Measurements from ENCODE around the gene PROS1. TPM values are rescaled to one million over a fixed set of nuclear protein-coding genes. Genes with fewer than 3 reads are reported as not detected.

Gene PROS1
- 25.4 and 26.1 TPM in 2 replicates for total RNA-seq

GRCh38 chr3:93973131-93974126 lies at the start of gene PROS1:
Gene PROS1 (minus strand): TSS chr3:93973896. CDS start chr3:93973749, 147 bp downstream.
- DNase-seq (ENCODE audit: extremely low read depth, low read depth, low spot score), result no peak

GRCh38 chr3:94020293-94020692 lies 46.6 kb upstream of the PROS1 start:
- no peak for DNase-seq (ENCODE audit: extremely low read depth, low read depth, low spot score)

- DNase-seq (ENCODE audit: extremely low read depth, low read depth, low spot score), result no peak
Observed at GRCh38 chr3:94019659-94020058, 46.0 kb upstream of the PROS1 start.

DNA sequence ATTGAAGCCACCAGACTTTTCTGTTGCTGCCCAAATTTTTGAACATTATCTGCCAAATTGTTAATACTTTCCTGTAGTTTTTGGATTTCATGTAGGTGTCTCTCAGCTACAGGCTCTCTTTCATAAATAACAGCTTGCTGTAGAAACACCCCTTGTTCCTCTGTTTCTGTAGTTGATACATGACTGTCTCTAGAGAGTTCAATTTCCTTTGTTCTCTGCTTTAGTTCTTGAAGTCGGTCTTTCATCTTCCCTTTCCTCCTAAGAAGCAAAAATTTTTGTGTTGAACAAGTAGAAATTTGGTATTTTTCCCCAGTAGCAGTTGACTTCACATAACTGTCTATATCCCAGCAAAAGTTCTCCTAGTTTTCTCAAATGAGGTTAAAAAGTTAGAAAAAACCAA lies 41.3 kb upstream of the PROS1 start:
- no peak for DNase-seq (ENCODE audit: extremely low read depth, low read depth, low spot score)

DNA sequence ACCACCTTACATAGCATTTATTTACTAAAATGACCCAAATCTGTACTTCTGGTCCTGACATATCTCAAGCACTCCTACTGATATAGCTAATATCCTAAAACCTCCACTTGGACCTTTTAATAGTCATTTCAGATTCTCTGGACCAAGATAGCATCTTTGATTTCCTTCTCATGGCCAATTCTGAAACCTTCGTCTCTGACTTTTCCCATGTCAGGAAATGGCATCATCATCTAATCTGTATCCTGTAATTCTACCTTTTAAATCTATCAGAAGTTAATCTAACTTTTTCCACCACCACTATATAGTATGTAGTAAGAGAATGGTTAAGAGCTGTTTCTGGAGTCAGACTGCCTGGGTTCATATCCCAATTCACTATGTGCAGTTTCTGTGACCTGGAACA lies 38.5 kb upstream of the PROS1 start:
- DNase-seq (ENCODE audit: extremely low read depth, low read depth, low spot score), result no peak

- DNase-seq (ENCODE audit: extremely low read depth, low read depth, low spot score), result no peak
Observed at GRCh38 chr3:94011233-94011711, 37.6 kb upstream of the PROS1 start.

- no peak for DNase-seq (ENCODE audit: extremely low read depth, low read depth, low spot score)
Observed at GRCh38 chr3:94009608-94010007, 35.9 kb upstream of the PROS1 start.

DNA sequence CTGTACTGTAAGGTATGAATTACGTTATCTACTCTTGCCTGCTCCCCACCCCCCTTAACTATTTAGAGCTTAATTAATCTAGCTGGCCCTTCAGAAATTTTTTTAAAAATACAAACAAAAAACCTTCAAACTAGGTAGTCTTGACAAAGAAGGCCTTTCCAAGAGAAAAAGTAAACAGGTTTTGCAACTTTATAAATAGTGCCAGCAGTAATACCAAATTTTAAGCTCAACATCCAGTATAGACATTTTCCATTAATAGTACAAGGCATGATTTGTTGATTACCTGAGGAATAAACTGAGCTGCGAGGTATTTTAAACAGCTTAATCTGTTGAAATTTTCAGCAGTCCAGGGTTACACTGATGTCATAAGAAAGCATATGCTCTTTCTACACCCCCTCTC lies 34.6 kb upstream of the PROS1 start:
- no peak for DNase-seq (ENCODE audit: extremely low read depth, low read depth, low spot score)

DNA sequence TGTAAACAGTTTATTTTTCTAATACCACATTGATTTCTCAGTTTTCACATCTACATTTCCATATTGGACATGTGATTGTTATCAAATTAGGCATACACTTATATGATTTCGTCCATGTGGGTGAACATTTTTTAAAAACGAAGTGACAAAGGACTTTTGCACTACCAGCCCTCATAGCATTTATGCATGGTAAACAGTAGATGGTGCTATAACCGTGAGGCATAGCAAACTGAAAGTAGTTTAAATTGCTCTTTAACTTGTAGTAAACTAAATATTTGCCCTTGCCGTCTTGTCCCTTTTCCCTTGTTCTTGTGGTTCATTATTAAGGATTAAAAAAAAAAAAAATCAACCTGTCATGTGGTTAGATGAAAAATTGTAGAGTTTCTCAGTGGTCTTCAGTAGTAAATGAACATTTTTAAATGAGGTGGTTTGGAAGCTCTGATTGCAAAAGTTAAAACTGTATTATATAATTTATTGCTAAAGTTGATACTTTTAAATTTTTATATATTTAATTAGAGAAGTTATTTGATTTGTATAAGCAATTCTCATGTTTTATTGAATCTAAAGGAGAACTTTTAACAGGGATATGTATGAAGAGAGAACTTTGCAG lies 30.7 kb upstream of the PROS1 start:
- peak; percentile 55 for DNase-seq (ENCODE audit: extremely low read depth, low read depth, low spot score)

DNA sequence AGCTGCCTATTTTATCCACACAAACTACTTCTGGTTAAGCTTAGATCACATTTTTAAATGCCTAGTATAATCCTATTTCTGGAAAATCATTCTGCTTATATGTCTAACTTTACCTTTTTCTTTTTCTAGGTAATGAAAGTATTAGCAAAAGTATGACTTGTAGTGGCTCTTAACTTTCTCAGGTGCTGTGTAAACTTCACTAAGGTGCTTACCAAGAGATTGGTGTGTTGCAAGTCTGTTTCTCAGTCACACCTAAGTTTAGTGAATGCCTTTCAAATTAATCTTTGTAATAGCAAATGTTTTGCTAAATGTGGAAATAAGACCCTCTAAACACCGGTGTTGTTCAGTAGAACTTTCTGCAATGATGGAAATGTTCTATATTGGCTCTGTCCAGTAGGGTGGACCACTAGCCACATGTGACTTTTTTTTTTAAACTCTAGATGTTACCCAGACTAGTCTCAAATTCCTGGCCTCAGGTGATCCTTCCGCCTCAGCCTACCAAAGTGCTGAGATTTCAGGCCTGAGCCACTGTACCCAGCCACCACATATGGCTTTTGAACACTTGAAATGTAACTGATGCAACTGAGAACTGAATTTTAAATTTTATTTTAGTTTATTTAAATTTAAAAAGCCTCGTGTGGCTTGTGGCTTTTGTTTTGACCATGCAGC lies 28.3 kb upstream of the PROS1 start:
- DNase-seq (ENCODE audit: extremely low read depth, low read depth, low spot score), result no peak

DNA sequence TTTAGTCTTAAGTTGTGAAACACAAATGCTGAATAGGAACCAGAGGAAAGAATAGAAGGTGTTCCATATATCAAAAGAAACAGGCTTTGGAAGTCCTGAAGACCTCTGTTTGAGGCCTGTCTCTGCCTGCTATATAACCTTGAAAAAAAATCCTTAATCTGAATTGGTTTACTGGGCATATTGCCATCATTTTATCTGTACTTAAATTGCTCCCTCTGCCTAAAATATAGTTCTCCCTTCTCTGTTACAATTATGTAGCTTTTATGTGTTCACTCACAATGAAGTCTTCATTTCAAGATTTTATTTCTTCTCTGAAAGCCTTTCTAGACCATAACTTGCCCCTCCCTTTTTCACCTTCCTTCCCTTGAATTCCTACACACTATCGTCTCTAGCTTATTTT lies 27.5 kb upstream of the PROS1 start:
- DNase-seq (ENCODE audit: extremely low read depth, low read depth, low spot score), result no peak

- DNase-seq (ENCODE audit: extremely low read depth, low read depth, low spot score), result no peak
Observed at GRCh38 chr3:93994056-93994455, 20.4 kb upstream of the PROS1 start.

- no peak for DNase-seq (ENCODE audit: extremely low read depth, low read depth, low spot score)
Observed at GRCh38 chr3:93992207-93992606, 18.5 kb upstream of the PROS1 start.

GRCh38 chr3:93991631-93992030 lies 17.9 kb upstream of the PROS1 start:
- DNase-seq (ENCODE audit: extremely low read depth, low read depth, low spot score), result no peak

- DNase-seq (ENCODE audit: extremely low read depth, low read depth, low spot score), result no peak
Observed at GRCh38 chr3:93989241-93989640, 15.5 kb upstream of the PROS1 start.

GRCh38 chr3:93988764-93989163 lies 15.1 kb upstream of the PROS1 start:
- DNase-seq (ENCODE audit: extremely low read depth, low read depth, low spot score), result no peak

DNA sequence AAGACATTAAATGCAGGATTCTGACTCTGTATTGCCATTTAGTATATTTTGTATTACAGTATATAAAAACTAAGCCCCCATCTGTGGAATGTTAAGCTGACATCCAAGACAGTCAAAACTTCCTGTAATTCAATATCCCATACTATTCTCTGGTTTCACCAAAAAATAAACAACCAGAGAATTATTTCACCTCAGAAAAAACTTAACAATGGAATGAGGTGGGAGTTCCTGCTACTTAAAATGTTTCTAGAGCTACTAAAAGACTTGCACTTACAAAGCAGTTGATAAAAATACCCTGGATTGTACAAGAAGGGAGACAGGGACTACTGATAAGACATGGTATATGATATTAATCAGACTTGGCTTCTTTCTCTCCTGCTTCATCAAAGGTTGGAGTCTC lies 14.6 kb upstream of the PROS1 start:
- no peak for DNase-seq (ENCODE audit: extremely low read depth, low read depth, low spot score)

DNA sequence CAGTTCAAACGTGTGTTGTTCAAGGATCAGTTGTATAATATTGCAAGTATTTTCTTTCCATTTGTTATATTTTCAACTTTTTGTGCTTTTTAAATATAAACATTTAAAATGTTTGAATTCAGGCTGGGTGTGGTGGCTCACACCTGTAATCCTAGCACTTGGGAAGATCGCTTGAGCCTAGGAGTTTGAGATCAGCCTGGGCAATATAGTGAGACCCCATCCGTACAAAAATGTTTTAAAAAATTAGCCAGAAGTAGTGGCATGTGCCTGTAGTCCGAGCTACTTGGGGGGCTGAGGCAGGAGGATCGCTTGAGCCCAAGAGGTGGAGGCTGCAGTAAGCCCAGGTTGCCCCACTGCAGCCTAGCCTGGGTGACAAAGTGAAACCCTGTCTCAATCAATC lies 10.9 kb upstream of the PROS1 start:
- no peak for DNase-seq (ENCODE audit: extremely low read depth, low read depth, low spot score)

DNA sequence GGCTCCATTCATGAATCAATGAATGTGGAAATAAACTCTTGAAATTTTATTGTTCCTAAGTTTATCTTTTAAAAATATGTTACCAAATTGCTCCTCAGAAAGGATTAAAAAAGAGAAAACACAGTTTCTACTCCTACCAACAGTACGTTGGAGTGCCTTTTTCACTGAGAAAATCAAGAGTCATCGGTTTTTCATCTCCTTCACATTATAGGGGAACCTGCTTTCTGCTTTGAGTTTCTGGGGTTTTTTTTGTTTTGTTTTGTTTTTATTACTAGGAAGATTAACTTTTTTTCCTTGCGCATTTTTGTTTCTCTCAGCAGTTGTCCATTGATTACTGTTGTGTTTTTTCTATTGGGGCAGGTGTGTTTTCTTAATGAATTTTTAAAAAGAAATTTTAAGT lies 9.7 kb upstream of the PROS1 start:
- DNase-seq (ENCODE audit: extremely low read depth, low read depth, low spot score), result no peak

GRCh38 chr3:93981649-93982048 lies 8.0 kb upstream of the PROS1 start:
- no peak for DNase-seq (ENCODE audit: extremely low read depth, low read depth, low spot score)
